DMS153 treated with DMSO at 0.1 percent for 48 hours (cell line): ENCODE data around the gene FN1.
"Not testable (repeated sequence)": the region's sequence is repeated elsewhere in the genome, so short reads cannot be mapped to it uniquely, and the experiment has no call there.

ENCODE experiments used
- DNase-seq: peaks from one replicate; lab custom pipeline; 2025; ENCODE audit not compliant: unreplicated experiment; lab: John Stamatoyannopoulos, UW

Gene FN1

GRCh38 chr2:215423928-215424540, 11.8 kb downstream of the FN1 start:
- no peak for DNase-seq

GRCh38 chr2:215423234-215423633, 12.6 kb downstream of the FN1 start:
- DNase-seq: no peak

- no peak for DNase-seq
Measured at GRCh38 chr2:215422676-215423075, 13.2 kb downstream of the FN1 start.

DNA sequence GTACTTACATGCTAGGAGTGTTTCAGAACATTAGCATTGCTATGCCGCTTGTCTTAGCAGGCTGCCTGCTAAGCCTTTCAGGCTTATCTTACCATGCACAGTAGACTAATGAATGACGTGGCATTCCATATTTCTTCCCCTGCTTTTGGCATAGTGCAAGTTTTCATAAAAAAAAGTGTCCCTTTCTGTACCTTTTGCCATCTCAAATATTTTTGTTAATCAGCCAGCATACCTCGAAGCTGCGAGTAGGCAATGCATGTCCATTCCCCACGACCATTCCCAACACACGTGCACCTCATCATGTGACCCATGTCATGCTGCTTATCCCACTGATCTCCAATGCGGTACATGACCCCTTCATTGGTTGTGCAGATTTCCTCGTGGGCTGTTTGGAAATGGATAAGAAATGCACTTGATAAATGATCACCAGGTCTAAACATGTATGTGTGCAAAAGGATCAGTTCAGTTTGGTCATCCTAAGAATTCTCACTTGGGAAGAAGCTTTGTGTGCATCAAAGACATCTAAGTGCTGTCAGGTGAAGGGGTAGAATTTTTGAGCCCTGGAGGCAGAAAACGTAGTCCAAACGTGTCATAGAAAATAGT, 13.9 kb downstream of the FN1 start:
- DNase-seq: no peak

DNA sequence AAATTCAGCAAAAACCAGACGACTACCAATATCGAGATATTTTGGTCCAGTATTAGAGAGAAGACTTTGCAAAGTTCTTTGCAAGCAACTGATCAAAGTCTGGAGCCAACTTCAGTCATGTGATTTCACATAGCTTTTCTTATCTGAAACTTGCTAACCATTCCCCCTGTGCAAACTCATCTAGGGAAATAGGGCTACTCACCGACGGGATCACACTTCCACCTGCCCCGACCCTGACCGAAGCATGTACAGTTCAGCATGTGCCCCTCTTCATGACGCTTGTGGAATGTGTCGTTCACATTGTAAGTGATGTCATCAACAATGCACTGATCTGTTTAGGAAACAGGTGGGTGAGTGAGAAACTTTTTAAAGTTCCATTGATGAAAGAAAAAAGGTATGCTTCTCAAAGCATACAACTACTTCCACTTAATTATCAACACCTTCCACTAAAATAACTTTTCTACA, 15.4 kb downstream of the FN1 start:
- DNase-seq: no peak

- no peak for DNase-seq
Measured at GRCh38 chr2:215419769-215420470, 15.9 kb downstream of the FN1 start.

- DNase-seq: no peak
Measured at GRCh38 chr2:215419113-215419512, 16.8 kb downstream of the FN1 start.

- DNase-seq: no peak
Measured at GRCh38 chr2:215418064-215418963, 17.6 kb downstream of the FN1 start.

- no peak for DNase-seq
Measured at GRCh38 chr2:215417400-215417951, 18.4 kb downstream of the FN1 start.

- DNase-seq: no peak
Measured at GRCh38 chr2:215416656-215417055, 19.2 kb downstream of the FN1 start.

GRCh38 chr2:215415820-215416577, 19.9 kb downstream of the FN1 start:
- no peak for DNase-seq

DNA sequence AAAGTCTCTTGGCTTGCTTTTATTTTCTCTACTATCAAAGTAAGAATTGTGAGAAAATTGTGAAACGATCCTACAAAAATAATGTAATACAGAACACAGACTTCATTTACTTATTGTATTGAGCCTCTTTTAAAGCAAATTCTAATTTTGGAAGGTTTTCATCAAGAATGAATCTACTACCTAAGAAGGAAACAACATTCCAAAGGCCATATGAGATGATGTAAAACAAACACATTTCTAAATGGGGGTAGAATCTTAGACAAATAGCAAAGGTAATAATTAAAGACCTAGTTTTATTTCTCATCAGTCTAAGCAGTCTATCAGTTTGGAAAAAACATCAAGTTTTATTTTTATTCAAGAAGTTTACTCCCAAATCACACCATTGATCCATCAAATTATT, 20.6 kb downstream of the FN1 start:
- no peak for DNase-seq

DNA sequence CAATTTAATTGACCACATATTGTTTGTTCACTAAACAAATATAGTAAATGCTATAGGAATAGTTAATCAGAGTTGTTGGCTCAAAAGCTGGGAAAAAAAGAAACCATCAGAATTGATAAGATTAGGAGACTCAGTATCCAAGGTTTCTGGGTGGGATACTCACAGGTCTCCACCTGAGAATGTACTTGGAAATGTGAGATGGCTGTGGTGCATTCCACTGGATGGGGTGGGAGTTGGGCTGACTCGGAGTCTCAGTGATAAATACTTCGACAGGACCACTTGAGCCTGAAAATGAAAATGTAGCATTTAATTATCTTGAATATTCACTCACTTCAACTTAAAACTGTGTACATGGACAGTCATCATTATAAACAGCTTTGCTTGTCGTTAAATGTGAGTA, 21.2 kb downstream of the FN1 start:
- no peak for DNase-seq

GRCh38 chr2:215413974-215414373, 21.9 kb downstream of the FN1 start:
- no peak for DNase-seq

DNA sequence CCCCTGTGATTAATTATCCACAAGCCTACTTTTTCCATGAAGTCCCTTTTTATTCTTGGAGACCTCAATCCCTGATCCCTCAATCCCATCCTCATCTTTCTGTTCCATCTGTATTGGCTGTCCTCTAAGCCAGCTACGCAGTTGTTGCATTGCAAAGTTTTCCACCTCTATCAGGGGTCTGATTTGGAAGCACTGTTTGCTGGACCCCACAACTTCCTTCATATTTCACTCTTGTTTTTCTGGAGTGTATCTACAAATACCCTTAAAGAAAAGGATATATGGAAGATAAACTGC, 22.4 kb downstream of the FN1 start:
- no peak for DNase-seq

DNA sequence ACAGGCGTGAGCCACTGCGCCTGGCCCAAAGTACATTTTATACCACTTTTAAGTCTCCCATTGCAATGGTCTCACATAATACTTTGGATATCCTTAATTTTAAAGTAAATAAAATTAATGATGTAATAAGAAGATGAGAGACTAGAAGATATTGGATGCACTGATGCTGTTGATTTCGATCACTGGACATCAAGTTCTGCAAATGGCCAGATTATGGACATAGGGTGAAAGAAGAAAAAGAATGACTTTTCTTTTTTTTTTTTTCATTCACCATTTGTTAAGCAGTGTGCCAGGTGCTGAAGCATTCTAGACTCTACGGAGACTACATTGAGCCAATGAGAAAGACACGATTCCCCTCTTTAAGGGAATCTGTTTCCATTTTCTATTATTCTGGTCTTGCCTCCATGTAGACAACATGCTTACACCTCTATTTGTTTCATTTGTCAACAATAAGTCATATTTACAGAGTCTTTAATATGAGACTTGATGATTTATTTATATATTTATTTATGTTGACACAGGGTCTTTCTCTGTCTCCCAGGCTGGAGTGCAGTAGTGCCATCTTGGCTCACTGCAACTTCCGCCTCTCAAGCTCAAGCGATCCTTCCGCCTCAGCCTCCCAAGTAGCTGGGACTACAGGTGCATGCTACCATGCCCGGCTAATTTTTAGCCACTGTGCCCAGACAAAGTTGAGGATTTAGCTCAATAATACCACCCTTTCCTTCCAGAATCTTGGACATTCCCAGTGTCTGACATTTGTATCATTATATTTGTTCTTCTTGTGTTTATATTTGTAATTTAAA, 23.7 kb downstream of the FN1 start:
- no peak for DNase-seq

- no peak for DNase-seq
Measured at GRCh38 chr2:215410932-215411285, 25.0 kb downstream of the FN1 start.

- not testable (repeated sequence) for DNase-seq
Measured at GRCh38 chr2:215410181-215410931, 25.5 kb downstream of the FN1 start.
